IMR-90 (cell line): ENCODE results near the gene KAT2B. TPM values are rescaled to one million over a fixed set of nuclear protein-coding genes. Genes with fewer than 3 reads are reported as not detected.

Experiments used
- ATAC-seq: fragments of 200-7000 bp; cut with Tn5 transposase; 2 replicates; pipeline ENCODE4 v1.9.1; 2020; ENCODE audit warnings: low read depth, mild to moderate bottlenecking, moderate library complexity
- BruUV-seq: library from RNA; stranded (reverse); fragments of 400-500 nt; replicated peaks from 2 replicates; lab custom pipeline; 2021; lab: Mats Ljungman, UMichigan
- CTCF ChIA-PET: fragments of 300-600 bp; formaldehyde crosslinking; extraction: SDS; loops from one replicate; lab custom pipeline; 2021; ENCODE audit warnings: antibody characterized with exemption; lab: Yijun Ruan, JAX
- POLR2A ChIA-PET: fragments of 300-600 bp; sonication (Branson Sonifier 250); formaldehyde crosslinking; loops from one replicate; lab custom pipeline; 2022; ENCODE audit warnings: antibody characterized with exemption; ENCODE audit not compliant: unreplicated experiment; lab: Charles Lee
- DNase-seq: peaks from one replicate; pipeline ENCODE4 v3.0.0; 2013
- H2AFZ ChIP-seq: replicated peaks from 2 replicates; pipeline ENCODE3; 2013; ENCODE audit warnings: low read length, mild to moderate bottlenecking; ENCODE audit not compliant: poor library complexity
- H2AK5ac ChIP-seq: 2 replicates; pipeline ENCODE4 v1.6.1; 2013; ENCODE audit warnings: low read depth, low read length, inconsistent platforms
- H2AK9ac ChIP-seq: replicated peaks from 2 replicates; pipeline ENCODE3; 2013; ENCODE audit warnings: mild to moderate bottlenecking, low read depth, low read length, moderate library complexity; ENCODE audit not compliant: poor library complexity
- H2BK120ac ChIP-seq: 2 replicates; pipeline ENCODE4 v1.6.1; 2013; ENCODE audit warnings: low read depth, low read length, inconsistent platforms
- H2BK15ac ChIP-seq: 3 replicates; pipeline ENCODE4 v1.6.1; 2013; ENCODE audit warnings: low read depth, low read length, inconsistent platforms
- H2BK20ac ChIP-seq: 2 replicates; pipeline ENCODE4 v1.6.1; 2013; ENCODE audit warnings: low read depth, mild to moderate bottlenecking, inconsistent platforms, low read length, moderate library complexity
- H2BK5ac ChIP-seq: 2 replicates; pipeline ENCODE4 v1.6.1; 2013; ENCODE audit warnings: mild to moderate bottlenecking, low read depth, low read length, inconsistent platforms; ENCODE audit not compliant: poor library complexity, severe bottlenecking
- H3K14ac ChIP-seq: replicated peaks from 2 replicates; pipeline ENCODE4 v1.6.1; 2013; ENCODE audit warnings: low read depth, low read length, inconsistent platforms
- H3K18ac ChIP-seq: 2 replicates; pipeline ENCODE4 v1.6.1; 2013; ENCODE audit warnings: low read depth, low read length, control low read depth
- H3K23ac ChIP-seq: 2 replicates; pipeline ENCODE4 v1.6.1; 2013; ENCODE audit warnings: low read depth, low read length, inconsistent platforms
- H3K27ac ChIP-seq: 2 replicates; pipeline ENCODE4 v1.5.1; 2013; ENCODE audit warnings: mild to moderate bottlenecking, control low read depth, low read length; ENCODE audit not compliant: insufficient read depth
- H3K27me3 ChIP-seq: 2 replicates; pipeline ENCODE4 v1.6.1; 2013; ENCODE audit warnings: low read length; ENCODE audit not compliant: control insufficient read depth, insufficient read depth
- H3K36me3 ChIP-seq: 2 replicates; pipeline ENCODE4 v1.6.1; 2013; ENCODE audit warnings: low read length, mixed read lengths; ENCODE audit not compliant: control insufficient read depth, insufficient read depth
- H3K4ac ChIP-seq: 2 replicates; pipeline ENCODE4 v1.6.1; 2013; ENCODE audit warnings: low read depth, low read length, inconsistent platforms
- H3K4me1 ChIP-seq: 2 replicates; pipeline ENCODE4 v1.6.1; 2013; ENCODE audit warnings: low read length, mixed read lengths; ENCODE audit not compliant: control insufficient read depth, insufficient read depth
- H3K4me2 ChIP-seq: 2 replicates; pipeline ENCODE4 v1.6.1; 2013; ENCODE audit warnings: low read depth, mild to moderate bottlenecking, control low read depth, low read length, moderate library complexity
- H3K4me3 ChIP-seq: 2 replicates; pipeline ENCODE4 v1.5.1; 2013; ENCODE audit warnings: low read depth, mild to moderate bottlenecking, control low read depth, low read length, moderate library complexity; ENCODE audit not compliant: insufficient read depth
- H3K56ac ChIP-seq: 2 replicates; pipeline ENCODE4 v1.6.1; 2013; ENCODE audit warnings: low read length, inconsistent platforms; ENCODE audit not compliant: insufficient read depth; ENCODE audit errors: extremely low read depth
- H3K79me1 ChIP-seq, 2 experiments: 2 replicates each; pipeline ENCODE4 v1.6.1; 2013; ENCODE audit warnings: low read length in 2 of 2, inconsistent platforms in 1 of 2, low read depth in 1 of 2
- H3K9ac ChIP-seq: 2 replicates; pipeline ENCODE4 v1.6.1; 2013; ENCODE audit warnings: low read depth, low read length, control low read depth
- H3K9me1 ChIP-seq: 2 replicates; pipeline ENCODE4 v1.6.1; 2013; ENCODE audit warnings: low read length, inconsistent platforms; ENCODE audit not compliant: insufficient read depth
- H3K9me3 ChIP-seq: 2 replicates; pipeline ENCODE4 v1.6.1; 2013; ENCODE audit warnings: low read length; ENCODE audit not compliant: control insufficient read depth, insufficient read depth
- H4K20me1 ChIP-seq: 2 replicates; pipeline ENCODE4 v1.6.1; 2013; ENCODE audit warnings: low read length, inconsistent platforms; ENCODE audit not compliant: insufficient read depth
- H4K5ac ChIP-seq: 2 replicates; pipeline ENCODE4 v1.6.1; 2013; ENCODE audit warnings: mild to moderate bottlenecking, low read depth, low read length, control low read depth
- H4K8ac ChIP-seq, 2 experiments: 2 replicates each; pipeline ENCODE4 v1.6.1; 2013; ENCODE audit warnings: low read depth in 2 of 2, low read length in 2 of 2, control low read depth in 1 of 2, inconsistent platforms in 1 of 2
- H4K91ac ChIP-seq: 2 replicates; pipeline ENCODE4 v1.6.1; 2013; ENCODE audit warnings: low read depth, low read length, inconsistent platforms; ENCODE audit not compliant: insufficient read depth
- BHLHE40 ChIP-seq: fragments of 150-350 bp; IDR thresholded peaks from 2 replicates; pipeline ENCODE4 v1.6.1; 2016; ENCODE audit warnings: mild to moderate bottlenecking, low read depth, low read length
- CEBPB ChIP-seq: IDR thresholded peaks from 2 replicates; pipeline ENCODE4 v1.6.1; 2012; ENCODE audit warnings: low read depth, low read length, improper control_type of control experiment
- CHD1 ChIP-seq: IDR thresholded peaks from 2 replicates; pipeline ENCODE4 v1.6.1; 2012; ENCODE audit warnings: low read depth, low read length, improper control_type of control experiment
- CTCF ChIP-seq: conservative IDR thresholded peaks from 2 replicates; pipeline ENCODE4 v1.5.1; 2012; ENCODE audit warnings: mild to moderate bottlenecking, low read depth, low read length, improper control_type of control experiment
- FOS ChIP-seq: fragments of 150-350 bp; IDR thresholded peaks from 2 replicates; pipeline ENCODE4 v1.6.1; 2016; ENCODE audit warnings: low read depth, low read length
- MAFK ChIP-seq: IDR thresholded peaks from 2 replicates; pipeline ENCODE4 v1.6.1; 2012; ENCODE audit warnings: low read depth, low read length, improper control_type of control experiment
- MAZ ChIP-seq: IDR thresholded peaks from 2 replicates; pipeline ENCODE4 v1.6.1; 2012; ENCODE audit warnings: low read depth, mild to moderate bottlenecking, low read length, improper control_type of control experiment, moderate library complexity, borderline replicate concordance
- MXI1 ChIP-seq: IDR thresholded peaks from 2 replicates; pipeline ENCODE4 v1.6.1; 2012; ENCODE audit warnings: low read depth, mild to moderate bottlenecking, low read length, moderate library complexity, borderline replicate concordance
- POLR2A ChIP-seq: IDR thresholded peaks from 2 replicates; pipeline ENCODE4 v1.6.1; 2012; ENCODE audit warnings: mild to moderate bottlenecking, low read depth, low read length
- RCOR1 ChIP-seq: IDR thresholded peaks from 2 replicates; pipeline ENCODE4 v1.6.1; 2012; ENCODE audit warnings: mild to moderate bottlenecking, low read length, improper control_type of control experiment; ENCODE audit not compliant: insufficient replicate concordance
- RFX5 ChIP-seq: IDR thresholded peaks from 2 replicates; pipeline ENCODE4 v1.8.0; 2012; ENCODE audit warnings: low read depth, mild to moderate bottlenecking, low read length, moderate library complexity
- SMC3 ChIP-seq: fragments of 150-350 bp; IDR thresholded peaks from 2 replicates; pipeline ENCODE4 v1.6.1; 2016; ENCODE audit warnings: low read depth, mild to moderate bottlenecking, antibody characterized with exemption, low read length, moderate library complexity
- USF2 ChIP-seq: fragments of 150-350 bp; IDR thresholded peaks from 2 replicates; pipeline ENCODE4 v1.6.1; 2017; ENCODE audit warnings: mild to moderate bottlenecking, antibody characterized with exemption, low read length, low read depth
- WGBS, 2 experiments: methylation state at CpG; one replicate each; pipeline versions ENCODE4 v1.1.5 to v1.1.7; 2013; ENCODE audit warnings: missing lambda C conversion rate in 2 of 2; ENCODE audit not compliant: insufficient read length in 1 of 2; ENCODE audit errors: extremely low coverage in 2 of 2; 5-methylcytosine and 5-hydroxymethylcytosine counted together
- dilution Hi-C: fragments of 300-500 bp; cut with HindIII; formaldehyde crosslinking; loops from one replicate; pipeline ENCODE4 v1.14.3; 2018; ENCODE audit warnings: low sequenced_read_pairs; ENCODE audit not compliant: unreplicated experiment
- in situ Hi-C: fragments of 300-500 bp; cut with MboI; formaldehyde crosslinking; loops from 3 replicates; pipeline ENCODE4 v1.14.3; 2019; ENCODE audit warnings: low sequenced_read_pairs, inconsistent platforms, mixed read lengths
- intact Hi-C: fragments of 100-400 bp; cut with micrococcal nuclease; formaldehyde crosslinking; loops from 2 replicates; pipeline ENCODE4 v1.10.0; 2022
- polyA plus RNA-seq, 3 experiments: library from polyadenylated mRNA; depleted of rRNA; stranded (reverse); fragments of >200 nt; gene quantifications; 2 replicates each; pipeline ENCODE4 v1.2.3, GENCODE V29; 2012; ENCODE audit warnings: low replicate concordance in 1 of 3
- total RNA-seq: library from RNA; depleted of rRNA; stranded (reverse); fragments of >200 nt; gene quantifications from 2 replicates; pipeline ENCODE4 v1.2.3, GENCODE V29; 2012

Gene KAT2B
- total and polyA plus RNA-seq, 2 of the 4 experiments (the other 2 are of a cell fraction) = 2.0 to 2.2 TPM

GRCh38 chr3:20047976-20048883 is 8.0 kb downstream of the KAT2B start (continued):
- TF ChIP-seq MAFK = no peak

GRCh38 chr3:20051123-20051806 is 11.0 kb downstream of the KAT2B start:
- WGBS, 2 experiments = no CpG with 5 or more reads among the region's 4 CpGs
- no peak overlapping the region for H3K18ac ChIP-seq
- H3K4me3 ChIP-seq = no peak overlapping the region
- no peaks in the 10 kb centered on the region for H3K36me3 ChIP-seq
- no peak overlapping the region for H2BK5ac ChIP-seq
- H3K23ac ChIP-seq = no peak overlapping the region
- DNase-seq = no peak
- H2BK120ac ChIP-seq = no peak overlapping the region
- H2AK9ac ChIP-seq = no peak overlapping the region
- no peak overlapping the region for H3K27ac ChIP-seq
- no peak overlapping the region for H2BK15ac ChIP-seq
- no peak overlapping the region for H2AFZ ChIP-seq
- no peaks in the 10 kb centered on the region for H3K9me3 ChIP-seq
- intact Hi-C loops = no loop called here
- no peak overlapping the region for H3K9ac ChIP-seq
- H3K4me2 ChIP-seq = no peak overlapping the region
- H3K79me1 ChIP-seq = no peaks in the 10 kb centered on the region
- in situ Hi-C loops = no loop called here
- POLR2A ChIA-PET = interaction anchor here (0.7 kb wide), 1 partner anchor 158 kb away, joined by 7 read pairs; no protein-coding TSS in a partner anchor
- no peak overlapping the region for H3K56ac ChIP-seq
- peaks cover 6% of the 10 kb centered on the region; the same call in 1 of the 2 replicates for H3K4me1 ChIP-seq
- ATAC-seq = no peak
- H3K9me1 ChIP-seq = peaks cover 4% of the 10 kb centered on the region
- H2BK20ac ChIP-seq = no peak overlapping the region
- H4K8ac ChIP-seq = no peak overlapping the region
- no peak overlapping the region for H4K91ac ChIP-seq
- no peak overlapping the region for H3K4ac ChIP-seq
- no peak overlapping the region for H2AK5ac ChIP-seq
- CTCF ChIA-PET = no interaction called here
- H3K27me3 ChIP-seq = no peaks in the 10 kb centered on the region
- no peak overlapping the region for H3K14ac ChIP-seq
- no peak overlapping the region for H4K5ac ChIP-seq
- no peaks in the 10 kb centered on the region for H4K20me1 ChIP-seq
- dilution Hi-C loops = no loop called here
- no TSS peak for BruUV-seq
- no peak for TF ChIP-seq BHLHE40
- no peak for TF ChIP-seq USF2
- no peak for TF ChIP-seq MAZ
- no peak for TF ChIP-seq SMC3
- TF ChIP-seq RCOR1 = no peak
- no peak for TF ChIP-seq CHD1
- TF ChIP-seq RFX5 = no peak
- no peak for TF ChIP-seq CTCF
- no peak for TF ChIP-seq FOS
- TF ChIP-seq POLR2A = no peak
- TF ChIP-seq MXI1 = no peak
- TF ChIP-seq MAFK = no peak
- TF ChIP-seq CEBPB = no peak
